DOHH2 (cell line): ENCODE measurements around the gene CCDC8.

Experiments
- EZH2phosphoT487 ChIP-seq: fragments of 200-600 bp; sonication (generic); IDR thresholded peaks from 2 replicates; pipeline ENCODE4 v1.6.1; 2017; ENCODE audit warnings: borderline replicate concordance, mild to moderate bottlenecking, antibody characterized with exemption, low read length, moderate library complexity, mixed read lengths
- TF ChIP-seq, protein P1 (sequence below): fragments of 200-600 bp; sonication (generic); IDR thresholded peaks from one replicate; pipeline ENCODE4 v1.5.1; 2014; ENCODE audit warnings: antibody characterized with exemption, mild to moderate bottlenecking, low read depth, low read length; ENCODE audit not compliant: poor library complexity, severe bottlenecking

DNA sequence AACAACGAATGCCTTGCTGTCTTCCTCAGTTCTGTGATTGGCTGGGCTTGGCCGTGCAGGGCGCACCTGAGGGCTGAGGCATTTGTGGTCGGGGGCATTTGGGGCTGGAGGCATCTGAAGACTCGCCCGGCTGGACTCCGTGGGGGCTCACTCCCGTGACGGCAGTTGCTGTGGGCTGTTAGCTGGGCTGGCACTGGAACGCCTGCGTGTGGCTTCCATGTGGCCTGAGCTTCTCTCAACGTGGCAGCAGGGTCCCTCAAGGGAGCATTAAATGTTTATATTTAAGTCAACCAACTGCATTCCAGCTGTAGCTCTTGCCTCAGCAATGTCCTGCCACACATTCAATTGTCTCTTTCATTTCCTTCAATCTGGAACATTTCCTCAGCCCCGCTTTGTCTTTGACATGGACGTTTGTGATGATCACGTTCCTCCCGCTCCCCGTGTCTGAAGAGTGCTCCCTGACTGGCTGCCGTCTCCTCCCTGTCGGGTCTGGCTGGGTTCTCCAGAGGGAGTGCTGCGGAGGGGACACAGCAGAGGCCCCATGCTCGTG lies 21.0 kb downstream of the CCDC8 start:
- TF ChIP-seq, protein P1, sequence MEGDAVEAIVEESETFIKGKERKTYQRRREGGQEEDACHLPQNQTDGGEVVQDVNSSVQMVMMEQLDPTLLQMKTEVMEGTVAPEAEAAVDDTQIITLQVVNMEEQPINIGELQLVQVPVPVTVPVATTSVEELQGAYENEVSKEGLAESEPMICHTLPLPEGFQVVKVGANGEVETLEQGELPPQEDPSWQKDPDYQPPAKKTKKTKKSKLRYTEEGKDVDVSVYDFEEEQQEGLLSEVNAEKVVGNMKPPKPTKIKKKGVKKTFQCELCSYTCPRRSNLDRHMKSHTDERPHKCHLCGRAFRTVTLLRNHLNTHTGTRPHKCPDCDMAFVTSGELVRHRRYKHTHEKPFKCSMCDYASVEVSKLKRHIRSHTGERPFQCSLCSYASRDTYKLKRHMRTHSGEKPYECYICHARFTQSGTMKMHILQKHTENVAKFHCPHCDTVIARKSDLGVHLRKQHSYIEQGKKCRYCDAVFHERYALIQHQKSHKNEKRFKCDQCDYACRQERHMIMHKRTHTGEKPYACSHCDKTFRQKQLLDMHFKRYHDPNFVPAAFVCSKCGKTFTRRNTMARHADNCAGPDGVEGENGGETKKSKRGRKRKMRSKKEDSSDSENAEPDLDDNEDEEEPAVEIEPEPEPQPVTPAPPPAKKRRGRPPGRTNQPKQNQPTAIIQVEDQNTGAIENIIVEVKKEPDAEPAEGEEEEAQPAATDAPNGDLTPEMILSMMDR, result no peak
- no peak for TF ChIP-seq EZH2phosphoT487
